ENCODE results near the gene PYCARD. TPM values are rescaled to one million over a fixed set of nuclear protein-coding genes. Genes with fewer than 3 reads are reported as not detected.
"Not testable (repeated sequence)": the region's sequence is repeated elsewhere in the genome, so short reads cannot be mapped to it uniquely, and the experiment has no call there.

PYCARD gene
- total and polyA plus RNA-seq, 2 donors (not counting 3 experiments of a cell fraction or from before 2014, with no cell fraction given): 19.1 to 40.1 TPM

- H3K27ac ChIP-seq (ENCODE audit: insufficient read depth, low read depth, low read length); H3K4me3 ChIP-seq (replicated peaks in 1 of 3; ENCODE audit: insufficient read depth in 1 of 3, low read depth in 1 of 3, low read length in 3 of 3); H3K9me3 ChIP-seq (replicated peaks; ENCODE audit: control insufficient read depth, insufficient read depth, low read length); H3K9ac ChIP-seq (replicated peaks; ENCODE audit: extremely low read depth, insufficient read depth, low read length); FAIRE-seq; H2AFZ ChIP-seq (ENCODE audit: low read depth, low read length); DNase-seq (ENCODE audit: low read depth, low spot score); H4K20me1 ChIP-seq (replicated peaks; ENCODE audit: control insufficient read depth, extremely low read depth, insufficient read depth, low read length); H3K4me1 ChIP-seq (ENCODE audit: control insufficient read depth, extremely low read depth, insufficient read depth, low read length); BruUV-seq (replicated peaks); dilution Hi-C loops (cut with MboI; ENCODE audit: extremely low pct_ligation_motif_present, low sequenced_read_pairs); H3K4me2 ChIP-seq (ENCODE audit: insufficient read depth, low read length); H3K79me2 ChIP-seq (ENCODE audit: control insufficient read depth, insufficient read depth, low read length); intact Hi-C loops (cut with micrococcal nuclease); H3K27me3 ChIP-seq (ENCODE audit: control insufficient read depth in 2 of 2, insufficient read depth in 2 of 2, low read length in 2 of 2); POLR2A ChIA-PET; H3K9me1 ChIP-seq (replicated peaks; ENCODE audit: control insufficient read depth, extremely low read depth, insufficient read depth, low read length): not testable (repeated sequence)
- H3K36me3 ChIP-seq (ENCODE audit: control insufficient read depth in 2 of 2, extremely low read depth in 1 of 2, insufficient read depth in 2 of 2, low read length in 2 of 2): peaks cover 29 to 47% of the 10 kb centered on the region in 2 experiments
- CTCF ChIA-PET: interaction anchor here (1.1 to 2.5 kb wide), 2 partner anchors 187 to 673 kb away, joined by 3 to 7 read pairs; no protein-coding TSS in a partner anchor
Observed at GRCh38 chr16:31195861-31196260, 6.7 kb downstream of the PYCARD start.

- Histone ChIP-seq H4K20me1 (replicated peaks; ENCODE audit: control insufficient read depth, extremely low read depth, insufficient read depth, low read length) (peaks cover 3% of the 10 kb centered on the region), H3K36me3 (ENCODE audit: control insufficient read depth in 2 of 2, extremely low read depth in 1 of 2, insufficient read depth in 2 of 2, low read length in 2 of 2) (peaks cover 37 to 53% of the 10 kb centered on the region in 2 experiments), H3K4me1 (ENCODE audit: control insufficient read depth, extremely low read depth, insufficient read depth, low read length) (no peaks in the 10 kb centered on the region), H3K9me1 (replicated peaks; ENCODE audit: control insufficient read depth, extremely low read depth, insufficient read depth, low read length) (no peaks in the 10 kb centered on the region), H2AFZ (ENCODE audit: low read depth, low read length) (no peak overlapping the region), H3K27ac (ENCODE audit: insufficient read depth, low read depth, low read length) (no peak overlapping the region), H3K4me3 (replicated peaks in 1 of 3; ENCODE audit: insufficient read depth in 1 of 3, low read depth in 1 of 3, low read length in 3 of 3) (no peak overlapping the region), H3K9ac (replicated peaks; ENCODE audit: extremely low read depth, insufficient read depth, low read length) (no peak overlapping the region), H3K4me2 (ENCODE audit: insufficient read depth, low read length) (no peak overlapping the region), H3K9me3 (replicated peaks; ENCODE audit: control insufficient read depth, insufficient read depth, low read length) (no peaks in the 10 kb centered on the region), H3K79me2 (ENCODE audit: control insufficient read depth, insufficient read depth, low read length) (peaks cover 15% of the 10 kb centered on the region), H3K27me3 (ENCODE audit: control insufficient read depth in 2 of 2, insufficient read depth in 2 of 2, low read length in 2 of 2) (no peaks in the 10 kb centered on the region)
- TF ChIP-seq JUN (IDR thresholded peaks at IDR 0.05; ENCODE audit: borderline replicate concordance, insufficient read depth, insufficient read length, low read depth): no peak
- TF ChIP-seq POLR2AphosphoS5 (IDR thresholded peaks at IDR 0.05; ENCODE audit: insufficient read depth, low read depth, low read length): peak; percentile 37
- intact Hi-C loops (cut with micrococcal nuclease): no loop called here
- dilution Hi-C loops (cut with MboI; ENCODE audit: extremely low pct_ligation_motif_present, low sequenced_read_pairs): no loop called here
- POLR2A ChIA-PET: no interaction called here
- FAIRE-seq (peak; percentile 33), DNase-seq (ENCODE audit: low read depth, low spot score) (no peak)
- no TSS peak for BruUV-seq (replicated peaks)
- CTCF ChIA-PET: no interaction called here
Observed at GRCh38 chr16:31194898-31195297, 7.7 kb downstream of the PYCARD start.
